Measurements from ENCODE around the gene TSPAN18.

TSPAN18 gene

GRCh38 chr11:44959064-44959463 lies 232.3 kb downstream of the TSPAN18 start:
- no peak for DNase-seq (ENCODE audit: low spot score)

- no peak for DNase-seq (ENCODE audit: low spot score)
Observed at GRCh38 chr11:44960200-44960845, 233.6 kb downstream of the TSPAN18 start.

DNA sequence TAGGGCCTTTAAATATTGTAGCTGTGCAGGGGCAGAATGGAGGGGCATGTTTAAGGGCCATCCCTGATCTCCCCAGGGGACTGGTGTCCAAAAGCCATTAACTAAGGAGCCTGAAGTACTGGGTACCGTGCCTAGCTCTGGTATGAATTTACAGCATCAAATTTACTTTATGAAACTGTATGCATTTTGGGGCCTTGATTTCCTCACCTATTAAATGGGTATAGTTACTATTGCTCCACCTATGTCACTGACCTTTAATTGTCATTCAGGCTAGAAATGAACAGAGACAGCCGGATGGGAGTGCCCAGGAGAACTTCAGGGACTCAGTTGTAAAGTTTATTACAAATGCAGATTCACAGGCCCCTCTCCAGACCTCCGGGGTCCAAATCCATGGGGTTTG lies 235.7 kb downstream of the TSPAN18 start:
- no peak for DNase-seq (ENCODE audit: low spot score)

DNA sequence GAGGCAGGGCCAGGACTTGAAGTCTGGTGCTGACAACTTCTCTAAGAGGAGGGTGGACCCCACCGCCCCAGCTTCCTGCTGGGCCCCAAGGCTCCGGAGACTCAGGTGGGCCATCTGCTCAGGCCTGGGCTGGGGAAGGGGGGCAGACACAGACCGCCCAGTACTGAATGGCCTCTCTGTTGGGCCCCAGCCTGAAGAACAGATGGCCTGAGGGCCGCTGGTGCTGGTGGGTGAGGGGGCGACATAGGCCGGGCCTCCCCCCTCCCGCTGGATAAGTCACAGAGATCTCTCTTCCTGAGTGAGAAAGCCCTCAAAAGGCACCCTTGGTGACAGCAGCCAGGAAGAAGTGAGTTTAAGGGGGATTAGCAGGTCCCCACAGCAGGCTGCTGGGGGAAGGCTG lies 236.4 kb downstream of the TSPAN18 start:
- no peak for DNase-seq (ENCODE audit: low spot score)

GRCh38 chr11:44963948-44964347 lies 237.2 kb downstream of the TSPAN18 start:
- DNase-seq (ENCODE audit: low spot score): no peak

DNA sequence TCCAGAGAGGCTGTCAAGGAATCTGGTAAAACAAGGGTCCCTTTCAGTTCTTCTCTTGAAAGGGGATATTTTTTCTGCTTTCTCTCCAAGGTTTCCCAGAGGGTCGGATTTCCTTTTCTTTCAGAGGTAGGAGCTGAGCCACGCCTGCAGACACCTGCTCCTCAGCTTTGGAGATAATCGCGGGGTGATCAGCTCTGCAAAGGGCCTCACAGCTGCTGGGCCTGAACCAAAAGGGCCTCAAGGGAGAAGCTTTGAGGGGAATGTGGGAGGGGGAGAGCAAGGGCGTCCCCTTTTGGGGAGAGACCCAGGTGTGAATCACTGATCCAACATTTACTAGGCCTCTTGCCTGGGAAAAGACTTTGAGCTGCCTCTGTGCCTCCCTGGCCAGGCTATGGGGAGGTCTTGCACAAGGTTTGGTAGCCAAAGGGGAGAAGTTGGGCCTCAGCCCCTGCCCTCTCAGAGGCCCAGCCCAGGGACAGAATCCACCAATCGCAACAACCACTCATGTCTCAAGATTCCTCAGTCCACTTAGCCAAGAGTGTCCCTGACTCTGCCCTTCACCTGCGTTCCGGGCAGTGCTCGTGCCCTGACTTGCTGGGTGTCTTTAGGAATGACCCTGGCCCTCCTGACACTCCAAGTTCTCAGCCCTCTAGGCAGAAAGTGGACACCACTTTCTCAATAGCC lies 237.9 kb downstream of the TSPAN18 start:
- DNase-seq (ENCODE audit: low spot score): no peak

DNA sequence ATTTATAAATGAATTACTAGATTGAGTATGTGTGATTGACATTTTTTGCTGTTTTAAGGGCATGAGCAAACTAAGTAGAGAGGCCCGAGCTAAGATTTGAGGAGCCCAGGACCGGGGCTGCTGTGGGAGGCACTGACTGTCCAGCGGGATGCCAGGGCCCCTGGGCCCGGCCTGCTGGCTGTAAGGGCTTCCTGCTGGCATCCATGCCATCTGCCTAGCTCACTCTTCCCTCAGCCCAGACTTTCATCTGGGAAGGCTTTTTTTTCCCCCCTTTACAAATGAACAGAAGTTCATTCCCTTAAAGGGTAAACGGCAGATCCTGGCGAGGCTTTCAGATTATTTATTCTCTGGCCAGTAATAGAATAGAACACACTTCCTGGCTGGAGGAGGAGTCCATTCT lies 239.9 kb downstream of the TSPAN18 start:
- DNase-seq (ENCODE audit: low spot score): no peak

GRCh38 chr11:44967930-44968496 lies 241.3 kb downstream of the TSPAN18 start:
- DNase-seq (ENCODE audit: low spot score): no peak

DNA sequence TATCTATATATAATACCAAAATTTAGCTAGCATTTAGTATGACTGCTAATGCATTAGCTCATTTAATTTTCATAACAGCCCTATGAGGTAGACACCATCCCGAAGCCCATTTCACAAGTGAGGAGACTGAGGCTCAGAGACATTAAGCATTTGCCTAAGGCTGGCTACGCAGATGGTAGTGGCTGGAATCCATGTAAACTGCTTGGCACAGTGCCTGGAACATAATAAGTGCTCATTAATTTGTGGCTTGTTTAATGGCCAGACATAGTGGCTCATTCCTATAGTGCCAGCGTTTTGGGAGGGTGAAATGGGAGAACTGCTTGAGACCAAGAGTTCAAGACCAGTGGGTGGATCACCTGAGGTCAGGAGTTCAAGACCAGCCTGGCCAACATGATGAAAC lies 241.7 kb downstream of the TSPAN18 start:
- no peak for DNase-seq (ENCODE audit: low spot score)

DNA sequence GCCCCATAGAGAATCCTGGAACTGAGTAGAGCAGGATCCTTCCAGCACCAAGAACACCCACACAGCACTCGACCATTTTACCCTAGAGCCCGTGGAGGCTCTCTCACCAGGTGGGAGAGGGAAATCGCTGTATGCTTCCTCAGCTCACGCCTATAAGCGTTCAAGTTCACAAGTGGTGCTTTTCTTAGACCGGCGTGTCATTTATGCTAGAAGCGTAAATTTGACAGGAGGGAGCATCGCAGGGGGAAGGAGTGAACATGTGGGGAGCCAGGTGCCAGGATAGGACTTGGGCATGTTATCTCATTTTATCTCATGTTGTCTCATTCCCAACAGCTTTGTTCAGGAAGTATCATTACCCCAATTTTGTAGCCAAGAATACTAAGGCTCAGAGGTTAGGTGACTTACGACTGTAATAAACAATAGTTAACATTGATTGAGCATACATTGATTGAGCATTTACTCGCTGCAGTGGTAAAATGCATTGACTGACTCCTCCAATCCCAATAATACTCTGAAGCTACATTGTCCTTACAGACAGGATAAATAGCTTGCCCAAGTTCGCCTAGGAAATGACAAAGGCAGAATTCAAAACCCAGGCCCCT lies 243.0 kb downstream of the TSPAN18 start:
- no peak for DNase-seq (ENCODE audit: low spot score)

- DNase-seq (ENCODE audit: low spot score): no peak
Observed at GRCh38 chr11:44970293-44970692, 243.5 kb downstream of the TSPAN18 start.

DNA sequence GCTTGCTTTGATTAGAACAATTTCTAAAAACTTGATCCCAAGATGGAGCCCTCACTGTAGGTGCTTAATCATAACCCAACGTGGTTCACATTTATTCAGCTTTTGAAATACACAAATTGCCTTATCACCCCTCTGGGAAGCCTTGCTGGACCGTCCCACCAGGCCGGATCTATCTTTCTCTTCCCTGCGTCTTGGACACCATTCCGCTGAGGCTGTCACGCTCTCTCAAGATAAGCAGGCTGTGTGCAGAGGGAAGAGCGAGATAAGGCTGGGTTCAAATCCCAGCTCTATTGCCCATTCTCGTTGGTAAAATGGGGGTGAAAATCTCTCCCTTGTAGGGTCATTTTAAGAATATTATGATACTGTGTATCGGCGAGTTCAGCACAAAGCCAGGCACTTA lies 244.4 kb downstream of the TSPAN18 start:
- no peak for DNase-seq (ENCODE audit: low spot score)

DNA sequence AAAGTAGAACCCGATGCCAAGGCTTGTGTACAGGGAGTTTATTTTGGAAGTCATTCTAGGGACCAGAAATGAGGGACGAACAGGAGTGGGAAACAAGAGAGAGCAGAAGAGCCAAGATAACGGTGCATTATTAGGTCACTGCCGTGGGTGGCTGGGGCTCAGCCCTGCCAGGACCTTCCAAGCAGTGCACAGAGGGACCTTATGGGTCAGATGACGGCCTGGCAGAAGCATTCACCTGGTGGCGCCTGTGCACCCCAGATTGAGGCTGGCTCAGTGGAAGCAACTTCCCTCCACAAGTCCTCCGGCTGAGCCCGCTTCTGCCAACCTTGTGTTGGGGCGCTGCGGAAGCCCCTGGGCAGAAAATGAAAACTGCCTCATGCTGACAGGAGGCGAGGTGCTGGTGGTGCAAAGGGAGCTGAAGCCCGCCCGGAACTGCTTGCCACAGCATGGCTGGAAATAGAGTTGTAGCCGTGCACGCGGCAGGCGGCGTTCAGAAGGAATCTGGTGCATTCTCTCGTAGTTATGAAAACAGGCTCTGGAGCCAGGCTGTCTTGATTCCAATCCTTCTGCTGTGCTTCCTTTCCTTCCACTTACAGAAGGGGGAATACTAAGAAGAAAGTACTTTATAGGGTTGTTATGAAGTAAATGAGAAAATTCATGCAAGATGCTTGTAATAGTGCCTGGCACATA lies 246.1 kb downstream of the TSPAN18 start:
- DNase-seq (ENCODE audit: low spot score): no peak

- DNase-seq (ENCODE audit: low spot score): no peak
Observed at GRCh38 chr11:44973632-44974401, 247.1 kb downstream of the TSPAN18 start.

DNA sequence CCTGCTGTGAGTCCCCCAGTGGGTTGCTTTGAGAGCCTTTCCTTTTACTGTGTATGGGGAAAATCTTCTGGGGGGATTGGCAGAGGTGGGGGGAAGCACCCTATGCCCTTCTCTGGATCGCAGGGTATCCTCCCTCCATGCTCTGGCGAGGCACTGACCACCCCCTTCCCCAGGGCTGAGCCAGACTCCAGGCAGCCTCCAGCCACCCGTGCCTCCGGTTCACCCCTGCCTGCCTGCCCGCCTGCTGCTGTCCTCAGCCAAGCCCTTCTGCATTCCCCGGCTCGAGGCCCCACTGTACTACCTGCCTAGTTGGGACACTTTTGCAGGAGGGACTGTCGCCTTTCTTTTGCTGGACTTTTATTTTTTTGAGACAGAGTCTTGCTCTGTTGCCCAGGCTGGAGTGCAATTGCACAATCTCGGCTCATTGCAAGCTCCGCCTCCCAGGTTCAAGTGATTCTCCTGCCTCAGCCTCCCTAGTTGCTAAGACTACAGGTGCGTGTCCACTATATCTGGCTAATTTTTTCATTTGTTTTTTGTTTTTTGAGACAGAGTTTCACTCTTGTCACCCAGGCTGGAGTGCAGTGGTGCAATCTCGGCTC lies 247.7 kb downstream of the TSPAN18 start:
- no peak for DNase-seq (ENCODE audit: low spot score)

DNA sequence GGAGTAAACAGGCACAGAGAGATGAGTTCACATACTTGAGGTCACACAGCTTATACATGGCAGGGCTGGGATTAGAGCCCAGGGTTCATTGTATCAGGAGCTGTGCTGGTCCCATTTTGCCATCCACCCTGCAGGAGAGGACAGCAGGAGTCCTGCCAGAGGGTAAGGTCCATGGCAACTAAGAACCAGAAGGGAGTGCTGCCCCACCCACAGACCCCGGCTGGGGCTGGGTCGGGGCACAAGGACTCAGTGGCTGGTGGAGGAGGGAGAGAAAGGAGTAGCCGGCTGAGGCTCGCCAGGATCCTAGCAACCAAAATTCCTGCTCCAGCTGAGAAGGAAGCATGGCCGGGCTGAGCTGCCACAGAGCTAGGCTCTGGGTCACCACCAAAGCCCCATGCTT lies 249.8 kb downstream of the TSPAN18 start:
- no peak for DNase-seq (ENCODE audit: low spot score)

DNA sequence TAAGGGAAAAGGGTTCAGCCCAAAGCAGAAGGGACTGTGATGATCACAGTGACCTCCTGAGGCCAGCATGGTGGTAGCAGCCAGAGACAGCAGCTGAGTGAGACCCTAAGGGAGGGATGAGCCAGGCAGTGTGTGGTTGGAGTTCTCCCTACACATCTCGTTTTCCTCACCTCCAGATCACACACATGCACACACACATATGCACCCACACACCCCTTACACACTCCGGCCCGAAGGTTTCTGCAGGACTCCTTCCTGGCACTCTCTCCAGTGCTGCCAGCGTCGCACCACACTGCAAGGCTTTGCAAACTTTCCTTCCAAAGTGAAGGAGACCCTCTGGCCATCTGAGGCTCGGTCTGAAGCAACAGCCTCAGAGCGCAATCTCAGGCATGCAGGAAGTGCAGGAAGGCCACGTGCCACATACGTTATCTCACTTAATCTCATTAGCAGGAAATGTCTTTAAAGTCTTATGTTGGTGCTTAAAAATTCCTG lies 250.8 kb downstream of the TSPAN18 start:
- DNase-seq (ENCODE audit: low spot score): peak; percentile 24

- no peak for DNase-seq (ENCODE audit: low spot score)
Observed at GRCh38 chr11:44978274-44978960, 251.7 kb downstream of the TSPAN18 start.

DNA sequence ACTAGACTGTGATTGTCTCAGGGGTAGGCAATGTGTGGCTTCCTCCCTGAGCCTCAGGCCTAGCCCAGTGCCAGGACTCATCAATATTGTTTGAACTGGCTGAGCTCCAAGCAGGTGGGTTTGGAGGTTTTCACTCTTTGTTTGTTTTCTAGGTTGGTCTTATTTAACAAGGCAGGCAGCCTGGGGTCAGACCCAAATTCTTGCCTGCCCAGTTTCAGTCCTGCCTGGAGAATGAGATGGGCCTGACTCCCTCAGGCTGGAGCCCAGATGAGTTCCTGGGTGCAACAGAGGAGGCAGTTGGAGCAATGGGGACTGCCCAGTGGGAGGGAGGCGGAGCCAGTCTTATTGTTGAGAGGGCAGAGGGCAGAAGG lies 252.2 kb downstream of the TSPAN18 start:
- DNase-seq (ENCODE audit: low spot score): no peak

DNA sequence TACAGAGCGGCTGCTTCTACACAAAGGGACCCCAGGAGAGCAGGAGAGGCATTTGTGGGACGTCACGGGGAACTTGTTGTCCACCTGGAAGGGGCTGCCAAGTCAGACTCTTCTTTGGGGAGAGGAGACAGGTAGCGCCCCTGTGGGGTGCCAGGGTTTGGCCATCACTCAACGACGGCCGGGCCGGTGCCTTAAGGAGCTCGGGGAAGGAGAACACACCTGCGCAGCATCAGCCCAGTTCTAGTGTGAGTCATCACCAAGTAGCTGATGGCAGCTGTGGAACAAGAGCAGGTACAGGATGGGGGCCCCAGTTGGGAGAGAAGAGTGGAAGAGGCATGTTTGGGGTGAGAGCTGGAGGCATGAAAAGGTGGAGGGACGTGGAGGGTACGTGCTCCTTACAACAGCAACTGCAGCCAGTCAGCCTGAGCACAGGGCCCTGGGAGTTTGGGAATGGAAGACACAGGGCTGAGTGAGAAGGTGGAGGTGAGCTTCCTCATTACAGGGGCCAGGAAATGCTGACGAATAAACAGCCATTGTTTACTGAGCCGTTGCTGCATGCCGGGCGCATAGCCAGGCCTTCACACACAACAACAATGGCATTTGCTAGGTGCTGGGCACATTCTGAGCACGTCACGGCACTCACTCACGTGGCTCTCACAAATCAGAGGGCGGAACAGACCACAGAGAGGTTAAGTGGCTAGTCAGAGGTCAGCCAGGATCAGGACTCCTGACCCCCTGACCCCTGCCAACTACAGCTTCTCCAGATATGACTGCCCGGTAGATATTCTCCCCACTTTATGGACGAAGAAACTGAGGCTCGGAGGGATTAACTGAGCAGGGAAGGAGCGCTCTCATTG lies 253.0 kb downstream of the TSPAN18 start:
- DNase-seq (ENCODE audit: low spot score): no peak

Measured in CD4-positive, alpha-beta T cell treated with Interleukin-2 at 100 ng/mL for 4 hours (primary cell).